ENCODE results near the gene BCL2L11. TPM values are rescaled to one million over a fixed set of nuclear protein-coding genes. Genes with fewer than 3 reads are reported as not detected.

Gene BCL2L11
- total and polyA plus RNA-seq, 10 of the 15 experiments (the other 5 are each of a cell fraction or from before 2014, with no cell fraction given), result 0.29 to 10.1 (median 1.1) TPM

DNA sequence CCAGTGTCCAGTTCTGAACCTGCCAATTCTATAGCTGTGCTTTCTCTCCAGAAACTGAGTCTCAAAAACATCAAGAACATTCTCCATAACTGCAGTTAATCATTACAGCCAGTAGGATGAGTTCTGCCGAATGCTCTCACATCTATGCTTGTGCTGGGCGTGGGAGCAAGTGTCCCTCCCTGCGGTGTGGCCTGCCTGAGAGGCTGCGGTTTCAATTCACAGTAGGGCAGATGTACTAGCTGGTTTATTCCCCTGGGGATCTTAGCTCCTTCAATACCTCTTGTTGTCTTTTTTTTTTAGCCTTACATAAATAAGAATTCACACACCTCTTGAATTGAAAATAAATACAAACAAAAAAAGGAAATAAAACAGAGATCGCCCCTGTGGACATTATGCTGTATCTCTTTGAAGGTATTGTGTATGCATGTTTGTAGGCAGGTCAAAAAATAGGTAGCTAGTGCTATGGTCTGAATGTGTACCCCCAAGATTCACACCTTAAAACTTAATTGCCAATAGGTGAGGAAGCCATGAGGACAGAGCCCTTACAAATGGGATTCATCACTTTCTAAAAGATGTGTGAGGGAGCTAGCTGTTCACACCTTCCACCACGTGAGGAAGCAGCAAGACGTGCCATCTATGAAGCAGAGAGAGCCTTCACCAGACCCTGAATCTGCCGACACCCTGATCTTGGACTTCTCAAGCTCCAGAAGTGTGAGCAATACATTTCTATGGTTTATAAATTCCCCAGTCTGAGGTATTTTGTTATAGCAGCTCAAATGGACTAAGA, 74.3 kb downstream of the BCL2L11 start:
- POLR2A ChIA-PET, result interaction anchor here (0.6 to 3.6 kb wide), 11 partner anchors 9 to 158 kb away, joined by 3 to 39 read pairs (median 4); partner anchors contain the start of gene BCL2L11
- ATAC-seq (peak; percentile 88), DNase-seq (ENCODE audit: low read depth, low spot score) (peak; percentile 98), FAIRE-seq (peak; percentile 94)
- Histone ChIP-seq H3K4me2 (ENCODE audit: control insufficient read depth, insufficient read depth) (no peak overlapping the region; the same call in 1 of the 2 replicates), H3K4me3 (no peak overlapping the region), H3K27me3 (replicated peaks in 1 of 2; ENCODE audit: control insufficient read depth in 2 of 2, insufficient read depth in 2 of 2, low read length in 1 of 2) (no peaks in the 10 kb centered on the region), H3K36me3 (ENCODE audit: control insufficient read depth in 2 of 2, insufficient read depth in 2 of 2, low read length in 1 of 2) (no peaks in the 10 kb centered on the region), H4K20me1 (ENCODE audit: control insufficient read depth, insufficient read depth) (no peaks in the 10 kb centered on the region), H3K79me2 (ENCODE audit: control insufficient read depth, insufficient read depth, low read length) (no peaks in the 10 kb centered on the region), H3K9me3 (replicated peaks; ENCODE audit: control insufficient read depth, insufficient read depth, low read length) (peaks cover 2% of the 10 kb centered on the region; the same call in 2 of the 3 replicates), H3K27ac (ENCODE audit: control insufficient read depth, insufficient read depth) (peak overlapping the region; percentile 41; the same call in 1 of the 2 replicates), H3K4me1 (ENCODE audit: control insufficient read depth, insufficient read depth, low read length) (peaks cover 36% of the 10 kb centered on the region), H3K9ac (ENCODE audit: control insufficient read depth, insufficient read depth, low read length) (peak overlapping the region; percentile 36), H2AFZ (ENCODE audit: control insufficient read depth, low read depth, low read length) (peak overlapping the region; percentile 44)
- CTCF ChIA-PET, result interaction anchor here (0.7 to 3.3 kb wide), 18 partner anchors 9 to 383 kb away, joined by 3 to 28 read pairs (median 5); partner anchors contain the start of gene BCL2L11
- BruUV-seq (replicated peaks), result no TSS peak
- WGBS (ENCODE audit: insufficient coverage, insufficient replicate concordance, low lambda C conversion rate, missing lambda C conversion rate), result 38% methylated on average over 8 of the region's 8 CpGs
- in situ Hi-C loops (cut with MboI), result no loop called here
- RAD21 ChIA-PET (ENCODE audit: unreplicated experiment), result interaction anchor here (0.7 to 4.8 kb wide), 31 partner anchors 8 to 383 kb away, joined by 3 to 139 read pairs (median 6); partner anchors contain the start of gene BCL2L11
- SMC1A ChIA-PET (ENCODE audit: uncharacterized antibody, unreplicated experiment), result interaction anchor here (0.7 to 8.9 kb wide), 28 partner anchors 8 to 383 kb away, joined by 3 to 137 read pairs (median 6); partner anchors contain the start of gene BCL2L11
- intact Hi-C loops (cut with micrococcal nuclease; ENCODE audit: unreplicated experiment), result loop anchor here (1.0 to 2.0 kb wide), 3 partner anchors 14 to 74 kb away; partner anchors contain the start of gene BCL2L11
- TF ChIP-seq ZSCAN29 (IDR thresholded peaks at IDR 0.05), result no peak
- TF ChIP-seq HDGF (IDR thresholded peaks at IDR 0.05), result no peak
- TF ChIP-seq CHD2 (IDR thresholded peaks at IDR 0.05; ENCODE audit: borderline replicate concordance, low read depth, low read length), result peak; percentile 65
- peak; percentile 62 for TF ChIP-seq RAD51 (IDR thresholded peaks at IDR 0.05)
- peak; percentile 94 for TF ChIP-seq BCL11A (IDR thresholded peaks at IDR 0.05; ENCODE audit: low read depth, low read length)
- TF ChIP-seq IRF5 (IDR thresholded peaks at IDR 0.05; ENCODE audit: borderline replicate concordance), result no peak
- TF ChIP-seq POLR2AphosphoS2 (IDR thresholded peaks at IDR 0.05; ENCODE audit: low read depth, low read length), result no peak
- no peak for TF ChIP-seq STAT1 (conservative IDR thresholded peaks at IDR 0.05)
- peak; percentile 96 for TF ChIP-seq TCF12 (IDR thresholded peaks at IDR 0.05; ENCODE audit: low read depth, low read length)
- no peak for TF ChIP-seq SRF (IDR thresholded peaks at IDR 0.05; ENCODE audit: low read depth in 2 of 2, low read length in 2 of 2)
- TF ChIP-seq IRF4 (IDR thresholded peaks at IDR 0.05; ENCODE audit: low read depth, low read length), result peak; percentile 88
- no peak for TF ChIP-seq SUZ12 (IDR thresholded peaks at IDR 0.05; ENCODE audit: unreplicated experiment)
- TF ChIP-seq KAT2A (conservative IDR thresholded peaks at IDR 0.05; ENCODE audit: control insufficient read depth, low read depth, low read length), result no peak
- peak; percentile 65 for TF ChIP-seq SKIL (IDR thresholded peaks at IDR 0.05; ENCODE audit: low read depth, poor library complexity, severe bottlenecking)
- TF ChIP-seq YBX1 (IDR thresholded peaks at IDR 0.05), result peak; percentile 97
- TF ChIP-seq HDAC6 (IDR thresholded peaks at IDR 0.05; ENCODE audit: unreplicated experiment), result no peak
- TF ChIP-seq, protein P1, sequence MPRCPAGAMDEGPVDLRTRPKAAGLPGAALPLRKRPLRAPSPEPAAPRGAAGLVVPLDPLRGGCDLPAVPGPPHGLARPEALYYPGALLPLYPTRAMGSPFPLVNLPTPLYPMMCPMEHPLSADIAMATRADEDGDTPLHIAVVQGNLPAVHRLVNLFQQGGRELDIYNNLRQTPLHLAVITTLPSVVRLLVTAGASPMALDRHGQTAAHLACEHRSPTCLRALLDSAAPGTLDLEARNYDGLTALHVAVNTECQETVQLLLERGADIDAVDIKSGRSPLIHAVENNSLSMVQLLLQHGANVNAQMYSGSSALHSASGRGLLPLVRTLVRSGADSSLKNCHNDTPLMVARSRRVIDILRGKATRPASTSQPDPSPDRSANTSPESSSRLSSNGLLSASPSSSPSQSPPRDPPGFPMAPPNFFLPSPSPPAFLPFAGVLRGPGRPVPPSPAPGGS (IDR thresholded peaks at IDR 0.05; ENCODE audit: borderline replicate concordance, insufficient read depth, low read depth, low read length, poor library complexity, severe bottlenecking), result peak; percentile 96
- TF ChIP-seq MYB (IDR thresholded peaks at IDR 0.05; ENCODE audit: borderline replicate concordance, low read depth, low read length), result no peak
- no peak for TF ChIP-seq SMARCA5 (IDR thresholded peaks at IDR 0.05)

Measured in GM12878 (cell line).